Prostate gland (tissue), 2 donors: Measurements from ENCODE around the gene PKP3. TPM values are rescaled to one million over a fixed set of nuclear protein-coding genes. Genes with fewer than 3 reads are reported as not detected.

Experiments
- DNase-seq: peaks from one replicate; pipeline ENCODE4 v3.0.0-alpha.2; 2019; ENCODE audit warnings: low spot score
- H3K27ac ChIP-seq, 2 donors: fragments of 200-600 bp; sonication (generic); 2 replicates each; pipeline ENCODE4 v1.5.1; 2017 to 2019
- H3K27me3 ChIP-seq: fragments of 200-600 bp; sonication (generic); replicated peaks from 2 replicates; pipeline ENCODE4 v1.5.1; 2019; ENCODE audit not compliant: insufficient read depth
- H3K36me3 ChIP-seq, 2 donors: fragments of 200-600 bp; sonication (generic); 1 replicate in 1 of 2; 2 replicates in 1 of 2; pipeline versions ENCODE4 v1.5.1 to v1.8.1; 2017 to 2019
- H3K4me1 ChIP-seq: fragments of 200-600 bp; sonication (generic); replicated peaks from 2 replicates; pipeline ENCODE4 v1.5.1; 2019
- H3K4me3 ChIP-seq, 2 donors: fragments of 200-600 bp; sonication (generic); 2 replicates each; pipeline ENCODE4 v1.5.1; 2017 to 2019
- H3K9me3 ChIP-seq: fragments of 200-600 bp; sonication (generic); 2 replicates; pipeline ENCODE4 v1.5.1; 2017
- CTCF ChIP-seq, 4 experiments: fragments of 200-600 bp in 2 of 4; fragments of 450-650 bp in 2 of 4; sonication (generic) in 2 of 4; IDR thresholded peaks; 1 replicate in 3 of 4; 2 replicates in 1 of 4; pipeline ENCODE4 v1.5.1; 2016 to 2019; ENCODE audit warnings: antibody characterized with exemption in 4 of 4, mild to moderate bottlenecking in 2 of 4, moderate library complexity in 2 of 4
- POLR2A ChIP-seq: fragments of 450-650 bp; IDR thresholded peaks from one replicate; pipeline ENCODE4 v1.6.1; 2016; ENCODE audit warnings: antibody characterized with exemption, mild to moderate bottlenecking
- POLR2AphosphoS5 ChIP-seq: sonication (generic); formaldehyde crosslinking; IDR thresholded peaks from one replicate; pipeline ENCODE4 v1.6.1; 2017; ENCODE audit warnings: antibody characterized with exemption
- WGBS: methylation state at CpG from one replicate; pipeline ENCODE4 v1.1.5; 2018; 5-methylcytosine and 5-hydroxymethylcytosine counted together
- intact Hi-C: fragments of 100-400 bp; cut with DNase I; formaldehyde crosslinking; loops from one replicate; pipeline ENCODE4 v1.14.2; 2022
- total RNA-seq, 2 donors: library from RNA; depleted of rRNA; stranded (reverse); fragments of >200 nt; gene quantifications; one replicate each; pipeline ENCODE4 v1.1.0, GENCODE V29; 2016

Gene PKP3
- total RNA-seq, 2 donors from 2014 or later = 58.6 to 88.4 TPM

- no peak overlapping the region for H3K27ac ChIP-seq
- H3K27me3 ChIP-seq = no peaks in the 10 kb centered on the region
- no peak overlapping the region for H3K4me3 ChIP-seq
- intact Hi-C loops = loop anchor here (5.0 kb wide), 2 partner anchors 39 to 239 kb away; partner anchors contain the start of genes BET1L and RIC8A
- H3K4me1 ChIP-seq = peaks cover 3% of the 10 kb centered on the region
- no peaks in the 10 kb centered on the region for H3K9me3 ChIP-seq
- WGBS = 62% methylated on average over 20 of the region's 20 CpGs
- TF ChIP-seq POLR2AphosphoS5 (no peak), POLR2A (no peak), CTCF (IDR thresholded peaks at IDR 0.05) (no peak)
- DNase-seq = no peak
- H3K36me3 ChIP-seq = no peaks in the 10 kb centered on the region
Measured at GRCh38 chr11:445765-446588, 52.0 kb downstream of the PKP3 start.

GRCh38 chr11:446891-447290, 52.9 kb downstream of the PKP3 start:
- no peak overlapping the region for H3K4me3 ChIP-seq
- TF ChIP-seq POLR2AphosphoS5 (no peak), POLR2A (no peak), CTCF (IDR thresholded peaks at IDR 0.05) (no peak)
- no peaks in the 10 kb centered on the region for H3K27me3 ChIP-seq
- H3K27ac ChIP-seq = no peak overlapping the region
- DNase-seq = no peak
- peaks cover 6% of the 10 kb centered on the region for H3K4me1 ChIP-seq
- no peaks in the 10 kb centered on the region for H3K36me3 ChIP-seq
- no peaks in the 10 kb centered on the region for H3K9me3 ChIP-seq
- intact Hi-C loops = loop anchor here (5.0 kb wide), 2 partner anchors 40 to 240 kb away; partner anchors contain the start of genes BET1L and RIC8A
- 61% methylated on average over 7 of the region's 7 CpGs for WGBS

GRCh38 chr11:447923-448731, 54.1 kb downstream of the PKP3 start:
- Histone ChIP-seq H3K4me1 (peaks cover 6% of the 10 kb centered on the region), H3K36me3 (no peaks in the 10 kb centered on the region), H3K27me3 (no peaks in the 10 kb centered on the region), H3K4me3 (peak overlapping the region; percentile 42 to 60), H3K27ac (peak overlapping the region; percentile 90 to 94), H3K9me3 (no peaks in the 10 kb centered on the region)
- DNase-seq = peak; percentile 93
- WGBS = 3% methylated on average over 49 of the region's 55 CpGs
- intact Hi-C loops = loop anchor here (5.0 kb wide), 2 partner anchors 41 to 241 kb away; partner anchors contain the start of genes BET1L and RIC8A
- TF ChIP-seq CTCF (IDR thresholded peaks at IDR 0.05) (peak; percentile 94 to 97 (median 96)), POLR2A (peak; percentile 85), POLR2AphosphoS5 (peak; percentile 90)

- no peaks in the 10 kb centered on the region for H3K27me3 ChIP-seq
- peak within 1 kb of the TSS; percentile 73 to 94 for H3K27ac ChIP-seq
- peak; percentile 85 for TF ChIP-seq POLR2A
- TF ChIP-seq POLR2AphosphoS5 = peak; percentile 97
- TF ChIP-seq CTCF (IDR thresholded peaks at IDR 0.05) = peak in 2 of 4 experiments; percentile 14 to 34
- H3K4me1 ChIP-seq = peaks cover 6% of the 10 kb centered on the region
- peak within 1 kb of the TSS; percentile 95 to 96 for H3K4me3 ChIP-seq
- no peaks in the 10 kb centered on the region for H3K9me3 ChIP-seq
- no peaks in the 10 kb centered on the region for H3K36me3 ChIP-seq
- intact Hi-C loops = loop anchor here (5.0 kb wide), 4 partner anchors 43 to 243 kb away; partner anchors contain the start of genes BET1L, IFITM2 and RIC8A
- peak; percentile 95 for DNase-seq
- WGBS = 0% methylated on average over 50 of the region's 108 CpGs
Measured at GRCh38 chr11:449889-450808, 56.1 kb downstream of the PKP3 start, which contains the start of gene PTDSS2. PTDSS2 (plus strand) TSS chr11:450279; CDS start chr11:450456, 177 bp downstream.
